Iris pigment epithelial cell (primary cell): ENCODE data around the gene LRRC37A.
"Not testable (repeated sequence)": the region's sequence is repeated elsewhere in the genome, so short reads cannot be mapped to it uniquely, and the experiment has no call there.

Experiments
- DNase-seq: peaks from one replicate; pipeline ENCODE4 v3.0.0-alpha.2; 2011; ENCODE audit warnings: low read depth

The LRRC37A gene

GRCh38 chr17:46294831-46295230, at the start of gene LRRC37A:
LRRC37A (plus strand) TSS chr17:46295131; CDS start chr17:46295134, 3 bp downstream.
- DNase-seq: not testable (repeated sequence)

DNA sequence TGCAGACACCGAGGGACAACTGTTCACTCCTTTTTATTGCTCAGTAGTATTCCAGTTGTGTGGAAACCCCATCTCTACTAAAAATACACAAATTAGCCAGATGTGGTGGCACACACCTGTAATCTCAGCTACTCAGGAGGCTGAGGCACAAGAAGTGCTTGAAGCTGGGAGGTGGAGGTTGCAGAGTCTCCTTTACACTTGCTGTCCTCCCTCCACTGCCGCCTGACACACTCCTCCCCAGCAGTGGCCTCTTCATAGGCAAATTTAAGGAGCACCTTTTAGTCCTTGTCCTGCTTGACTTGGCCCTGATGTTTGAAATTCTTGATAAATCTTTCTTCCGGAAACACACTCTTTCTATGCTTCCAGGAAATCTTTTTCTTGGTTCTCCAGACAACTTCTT, 45.8 kb upstream of the LRRC37A start:
- not testable (repeated sequence) for DNase-seq

GRCh38 chr17:46252804-46253203, 42.1 kb upstream of the LRRC37A start:
- DNase-seq: not testable (repeated sequence)

GRCh38 chr17:46253722-46254121, 41.2 kb upstream of the LRRC37A start:
- DNase-seq: peak; percentile 15

- DNase-seq: not testable (repeated sequence)
These were observed 40.7 kb upstream of the LRRC37A start for GRCh38 chr17:46254215-46254614.

DNA sequence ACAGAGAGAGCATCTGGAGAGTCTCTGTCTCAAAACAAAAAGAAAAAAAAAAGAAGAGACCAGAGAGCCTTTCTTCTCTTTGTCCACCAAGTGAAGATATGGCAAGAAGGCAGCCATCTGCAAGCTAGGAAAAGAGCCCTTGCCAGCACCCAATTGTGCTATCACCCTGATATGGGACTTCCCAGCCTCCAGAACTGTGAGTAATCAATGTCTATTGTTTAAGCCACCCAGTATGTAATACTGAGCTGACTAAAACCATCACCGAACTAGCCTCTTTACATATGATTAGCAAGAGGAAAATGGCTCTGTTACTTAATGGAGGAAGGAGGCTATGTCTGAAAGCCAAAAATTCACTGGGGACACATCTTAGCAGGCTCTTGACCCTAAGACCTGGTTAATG, 38.6 kb upstream of the LRRC37A start:
- DNase-seq: not testable (repeated sequence)

GRCh38 chr17:46259845-46260661, 34.9 kb upstream of the LRRC37A start:
- DNase-seq: not testable (repeated sequence)

DNA sequence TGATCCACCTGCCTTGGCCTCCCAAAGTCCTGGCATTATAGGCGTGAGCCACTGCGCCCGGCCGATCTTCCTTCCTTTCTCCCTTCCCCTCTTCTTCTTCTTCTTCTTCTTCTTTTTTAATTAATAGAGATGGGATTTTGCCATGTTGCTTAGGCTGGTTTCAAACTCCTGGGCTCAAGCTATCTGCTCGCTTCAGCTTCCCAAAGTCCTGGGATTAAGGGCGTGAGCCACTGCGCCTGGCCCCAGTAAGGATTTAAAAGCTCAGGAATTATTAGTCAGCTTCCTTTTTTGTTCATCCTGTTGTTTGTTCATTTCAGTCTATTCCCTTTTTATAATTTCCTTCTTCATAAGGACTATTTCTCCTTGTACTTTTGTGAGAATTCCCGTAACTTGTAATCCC, 32.7 kb upstream of the LRRC37A start:
- DNase-seq: peak; percentile 18

- DNase-seq: peak; percentile 94
These were observed 30.3 kb upstream of the LRRC37A start for GRCh38 chr17:46264456-46265198.

DNA sequence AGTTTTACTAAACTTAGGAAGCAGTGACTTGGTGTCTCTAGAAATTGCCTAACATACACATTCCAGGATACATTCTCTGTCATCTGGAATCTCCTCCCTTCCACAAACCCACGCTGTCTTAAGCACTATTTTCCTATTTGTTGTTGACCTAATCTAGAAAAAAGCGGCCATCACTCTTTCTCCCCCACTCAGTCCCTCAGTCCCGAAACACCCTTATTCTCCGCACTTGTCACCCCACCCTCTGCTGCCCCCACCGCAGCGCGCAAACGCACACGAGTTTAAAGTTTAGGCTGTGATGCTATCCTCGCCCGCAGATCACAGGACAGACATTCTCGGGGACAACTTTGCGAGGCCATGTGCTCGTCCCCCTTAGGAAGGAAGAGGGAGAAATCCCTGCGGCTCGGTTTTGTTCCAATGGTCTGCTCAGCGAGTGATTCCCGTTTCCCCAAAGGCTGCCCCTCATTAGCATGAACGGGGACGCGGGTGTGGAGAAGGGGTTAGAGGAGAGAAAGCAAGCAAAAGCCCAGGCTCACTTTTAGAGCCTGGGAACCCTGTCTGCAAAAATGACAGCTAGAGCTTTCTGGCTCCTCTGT, 28.8 kb upstream of the LRRC37A start:
- DNase-seq: peak; percentile 76

GRCh38 chr17:46266656-46267544, 28.0 kb upstream of the LRRC37A start:
- peak; percentile 87 for DNase-seq

DNA sequence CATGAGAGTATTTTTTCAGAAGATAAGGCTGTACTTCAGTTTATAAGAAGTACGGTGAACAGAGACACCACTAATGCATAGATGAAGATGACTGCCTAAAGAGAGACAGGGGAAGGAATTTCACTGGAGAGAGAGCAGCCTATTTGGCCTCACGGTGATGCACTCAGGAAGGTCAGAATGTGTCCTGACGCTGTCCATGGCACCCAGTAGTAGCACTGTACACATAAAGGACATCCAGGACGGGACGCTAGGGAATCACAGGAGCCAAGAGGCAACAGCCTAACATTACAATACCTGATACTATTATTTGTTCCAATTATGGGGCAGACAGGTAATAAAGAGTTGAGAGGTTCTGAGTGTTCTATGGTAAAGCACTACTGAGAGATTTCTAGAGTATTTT, 24.9 kb upstream of the LRRC37A start:
- DNase-seq: no peak

- DNase-seq: no peak
These were observed 21.2 kb upstream of the LRRC37A start for GRCh38 chr17:46273541-46274236.

- no peak for DNase-seq
These were observed 20.7 kb upstream of the LRRC37A start for GRCh38 chr17:46274238-46274637.

DNA sequence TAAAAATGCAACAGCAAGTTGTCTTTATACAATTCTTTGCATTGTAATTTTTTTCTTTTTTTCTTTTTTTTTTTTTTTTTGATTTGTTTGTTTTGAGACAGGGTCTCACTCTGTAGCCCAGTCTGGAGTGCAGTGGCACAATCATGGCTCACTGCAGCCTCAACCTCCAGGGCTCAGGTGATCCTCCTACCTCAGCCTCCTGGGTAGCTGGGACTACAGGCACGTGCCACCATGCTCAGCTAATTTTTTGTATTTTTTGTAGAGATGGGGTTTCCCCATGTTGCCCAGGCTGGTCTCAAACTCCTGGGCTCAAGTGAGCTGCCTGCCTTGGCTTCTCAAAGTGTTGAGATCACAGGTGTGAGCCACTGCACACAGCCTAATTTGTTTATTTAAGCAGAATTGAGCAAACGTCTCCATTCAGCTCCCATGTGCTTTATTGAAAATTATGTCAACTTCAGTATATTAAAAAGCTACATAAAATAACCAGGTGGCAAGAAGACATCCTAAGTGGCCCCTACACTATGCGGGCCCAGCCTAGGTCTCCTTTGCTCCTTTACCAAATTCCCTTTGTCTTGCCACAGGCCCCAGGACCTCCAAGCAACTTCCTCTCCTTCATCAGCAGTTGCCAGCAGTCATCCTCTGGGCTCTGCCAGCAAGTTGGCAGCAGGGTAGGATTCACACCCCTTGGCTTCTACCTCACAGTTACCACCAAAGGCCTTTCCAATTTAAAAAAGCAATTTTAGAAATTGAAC, 18.0 kb upstream of the LRRC37A start:
- not testable (repeated sequence) for DNase-seq

- not testable (repeated sequence) for DNase-seq
These were observed 13.6 kb upstream of the LRRC37A start for GRCh38 chr17:46281336-46281735.

DNA sequence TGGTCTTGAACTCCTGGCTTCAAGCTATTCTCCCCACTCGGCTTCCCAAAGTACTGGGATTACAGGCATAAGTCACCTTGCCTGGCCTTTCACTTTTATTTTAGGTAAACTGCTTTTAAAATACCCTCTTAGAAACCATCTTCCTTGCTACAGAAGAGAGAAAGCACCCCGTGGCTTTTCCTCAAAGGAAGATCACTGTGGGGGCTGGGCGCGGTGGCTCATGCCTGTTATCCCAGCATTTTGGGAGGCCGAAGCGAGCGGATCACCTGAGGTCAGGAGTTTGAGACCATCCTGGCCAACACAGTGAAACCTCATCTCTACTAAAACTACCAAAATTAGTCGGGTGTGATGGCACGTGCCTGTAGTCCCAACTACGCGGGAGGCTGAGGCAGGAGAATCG, 12.3 kb upstream of the LRRC37A start:
- DNase-seq: not testable (repeated sequence)

GRCh38 chr17:46284467-46284866, 10.5 kb upstream of the LRRC37A start:
- not testable (repeated sequence) for DNase-seq

GRCh38 chr17:46285500-46285899, 9.4 kb upstream of the LRRC37A start:
- peak; percentile 45 for DNase-seq

DNA sequence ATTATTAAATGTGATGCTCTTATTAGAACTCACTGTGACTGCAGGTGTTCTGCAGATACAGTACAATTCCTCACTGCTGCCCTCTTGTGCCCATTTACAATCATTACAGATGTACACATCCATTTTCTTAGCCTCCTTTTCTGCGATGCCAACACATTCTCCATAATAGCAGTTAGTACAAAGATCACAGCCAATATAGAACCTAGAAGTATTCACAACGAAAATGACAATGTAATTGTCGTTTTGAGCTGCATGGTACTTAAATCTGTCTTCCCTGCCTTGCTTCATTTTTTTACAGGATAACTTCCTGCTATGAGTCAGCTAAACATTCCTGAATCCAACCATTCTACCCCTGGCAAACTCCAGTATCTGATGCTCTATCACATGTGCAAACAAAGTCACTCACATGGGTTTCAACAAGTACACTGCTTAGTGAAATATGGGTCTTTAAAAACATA, 8.1 kb upstream of the LRRC37A start:
- DNase-seq: peak; percentile 47
